Measurements from ENCODE around the gene SLIT3. TPM values are rescaled to one million over a fixed set of nuclear protein-coding genes. Genes with fewer than 3 reads are reported as not detected.

SLIT3 gene
- total RNA-seq, 3 donors from 2014 or later = 30.7 to 103 (median 54.1) TPM

GRCh38 chr5:168674893-168675482 is 626.0 kb downstream of the SLIT3 start:
- no peak for TF ChIP-seq POLR2A (IDR thresholded peaks at IDR 0.05)
- TF ChIP-seq, protein P1, sequence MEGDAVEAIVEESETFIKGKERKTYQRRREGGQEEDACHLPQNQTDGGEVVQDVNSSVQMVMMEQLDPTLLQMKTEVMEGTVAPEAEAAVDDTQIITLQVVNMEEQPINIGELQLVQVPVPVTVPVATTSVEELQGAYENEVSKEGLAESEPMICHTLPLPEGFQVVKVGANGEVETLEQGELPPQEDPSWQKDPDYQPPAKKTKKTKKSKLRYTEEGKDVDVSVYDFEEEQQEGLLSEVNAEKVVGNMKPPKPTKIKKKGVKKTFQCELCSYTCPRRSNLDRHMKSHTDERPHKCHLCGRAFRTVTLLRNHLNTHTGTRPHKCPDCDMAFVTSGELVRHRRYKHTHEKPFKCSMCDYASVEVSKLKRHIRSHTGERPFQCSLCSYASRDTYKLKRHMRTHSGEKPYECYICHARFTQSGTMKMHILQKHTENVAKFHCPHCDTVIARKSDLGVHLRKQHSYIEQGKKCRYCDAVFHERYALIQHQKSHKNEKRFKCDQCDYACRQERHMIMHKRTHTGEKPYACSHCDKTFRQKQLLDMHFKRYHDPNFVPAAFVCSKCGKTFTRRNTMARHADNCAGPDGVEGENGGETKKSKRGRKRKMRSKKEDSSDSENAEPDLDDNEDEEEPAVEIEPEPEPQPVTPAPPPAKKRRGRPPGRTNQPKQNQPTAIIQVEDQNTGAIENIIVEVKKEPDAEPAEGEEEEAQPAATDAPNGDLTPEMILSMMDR (IDR thresholded peaks at IDR 0.05) = no peak
- no peak for TF ChIP-seq POLR2AphosphoS5 (IDR thresholded peaks at IDR 0.05)
- Histone ChIP-seq H3K4me1 (no peaks in the 10 kb centered on the region), H3K9me3 (no peaks in the 10 kb centered on the region), H3K27ac (no peak overlapping the region), H3K27me3 (no peaks in the 10 kb centered on the region), H3K36me3 (no peaks in the 10 kb centered on the region), H3K4me3 (no peak overlapping the region)
- intact Hi-C loops (cut with DNase I; ENCODE audit: low total_unique reads) = no loop called here
- no peak for DNase-seq (ENCODE audit: low spot score in 2 of 2)

DNA sequence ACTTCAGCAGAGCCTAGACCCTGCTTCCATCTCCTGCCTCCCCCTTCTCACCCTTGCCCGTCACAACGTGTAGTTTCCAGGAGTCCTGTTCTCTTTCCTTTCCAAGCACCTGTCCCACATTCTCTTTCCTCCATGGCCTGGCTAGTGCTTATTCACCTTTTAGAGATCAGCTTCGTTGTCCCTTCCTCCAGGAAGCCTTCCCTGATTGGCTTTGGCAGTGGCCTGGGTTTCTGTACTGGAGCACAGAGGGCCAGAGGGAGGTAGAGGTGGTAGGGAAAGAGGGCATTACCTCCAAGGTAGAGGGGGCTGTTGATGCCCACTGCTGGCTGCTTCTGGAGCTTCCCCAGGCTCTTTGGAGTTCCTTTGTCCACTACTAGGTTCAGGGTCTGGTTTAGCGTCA is 628.1 kb downstream of the SLIT3 start:
- Histone ChIP-seq H3K27ac (no peak overlapping the region), H3K4me3 (no peak overlapping the region), H3K4me1 (no peaks in the 10 kb centered on the region), H3K27me3 (no peaks in the 10 kb centered on the region), H3K36me3 (no peaks in the 10 kb centered on the region), H3K9me3 (no peaks in the 10 kb centered on the region)
- intact Hi-C loops (cut with DNase I; ENCODE audit: low total_unique reads) = no loop called here
- DNase-seq (ENCODE audit: low spot score in 2 of 2) = no peak
- TF ChIP-seq, protein P1 (IDR thresholded peaks at IDR 0.05) = no peak
- no peak for TF ChIP-seq POLR2A (IDR thresholded peaks at IDR 0.05)
- TF ChIP-seq POLR2AphosphoS5 (IDR thresholded peaks at IDR 0.05) = no peak

- intact Hi-C loops (cut with DNase I; ENCODE audit: low total_unique reads) = no loop called here
- no peaks in the 10 kb centered on the region for H3K36me3 ChIP-seq
- no peaks in the 10 kb centered on the region for H3K9me3 ChIP-seq
- H3K27me3 ChIP-seq = no peaks in the 10 kb centered on the region
- no peak overlapping the region for H3K4me3 ChIP-seq
- no peak overlapping the region for H3K27ac ChIP-seq
- H3K4me1 ChIP-seq = no peaks in the 10 kb centered on the region
- TF ChIP-seq, protein P1 (IDR thresholded peaks at IDR 0.05) = no peak
- no peak for TF ChIP-seq POLR2A (IDR thresholded peaks at IDR 0.05)
- no peak for TF ChIP-seq POLR2AphosphoS5 (IDR thresholded peaks at IDR 0.05)
- no peak for DNase-seq (ENCODE audit: low spot score in 2 of 2)
These were observed 628.9 kb downstream of the SLIT3 start for GRCh38 chr5:168672016-168672415.

- Histone ChIP-seq H3K27ac (no peak overlapping the region), H3K27me3 (no peaks in the 10 kb centered on the region), H3K4me3 (no peak overlapping the region), H3K4me1 (no peaks in the 10 kb centered on the region), H3K9me3 (no peaks in the 10 kb centered on the region), H3K36me3 (no peaks in the 10 kb centered on the region)
- no peak for DNase-seq (ENCODE audit: low spot score in 2 of 2)
- TF ChIP-seq, protein P1 (IDR thresholded peaks at IDR 0.05) = no peak
- TF ChIP-seq POLR2AphosphoS5 (IDR thresholded peaks at IDR 0.05) (no peak), POLR2A (IDR thresholded peaks at IDR 0.05) (no peak)
- intact Hi-C loops (cut with DNase I; ENCODE audit: low total_unique reads) = no loop called here
These were observed 629.9 kb downstream of the SLIT3 start for GRCh38 chr5:168670881-168671575.

- Histone ChIP-seq H3K9me3 (no peaks in the 10 kb centered on the region), H3K4me1 (no peaks in the 10 kb centered on the region), H3K27me3 (no peaks in the 10 kb centered on the region), H3K4me3 (no peak overlapping the region), H3K36me3 (no peaks in the 10 kb centered on the region), H3K27ac (no peak overlapping the region)
- intact Hi-C loops (cut with DNase I; ENCODE audit: low total_unique reads) = no loop called here
- DNase-seq (ENCODE audit: low spot score in 2 of 2) = no peak
- TF ChIP-seq POLR2A (IDR thresholded peaks at IDR 0.05) = no peak
- TF ChIP-seq, protein P1 (IDR thresholded peaks at IDR 0.05) = no peak
These were observed 631.1 kb downstream of the SLIT3 start for GRCh38 chr5:168669668-168670378.

All from breast epithelium (tissue), 4 donors.